ENCODE measurements around the gene C19orf44. TPM values are rescaled to one million over a fixed set of nuclear protein-coding genes. Genes with fewer than 3 reads are reported as not detected.

C19orf44 gene
- total and polyA plus RNA-seq, 12 donors = 3.2 to 12.1 (median 5.6) TPM

- Histone ChIP-seq H3K4me1 (replicated peaks in 1 of 2) (peaks cover 39 to 54% of the 10 kb centered on the region in 2 donors), H3K4me3 (no peak overlapping the region), H3K36me3 (replicated peaks in 1 of 2) (no peaks in the 10 kb centered on the region), H3K9me3 (replicated peaks in 1 of 3) (no peaks in the 10 kb centered on the region), H3K27ac (no peak overlapping the region), H3K27me3 (no peaks in the 10 kb centered on the region)
- intact Hi-C loops (cut with DNase I) = no loop called here
- TF ChIP-seq POLR2A (IDR thresholded peaks at IDR 0.05) = no peak
- no peak for TF ChIP-seq CTCF (IDR thresholded peaks at IDR 0.05)
- 76 to 89% (median 86%) methylated on average over 8 of the region's 8 CpGs for WGBS, 4 donors
- DNase-seq = no peak
These were observed 35.7 kb upstream of the C19orf44 start for GRCh38 chr19:16460454-16460853.

- Histone ChIP-seq H3K4me1 (replicated peaks in 1 of 2) (peaks cover 39 to 48% of the 10 kb centered on the region in 2 donors), H3K4me3 (no peak overlapping the region), H3K36me3 (replicated peaks in 1 of 2) (no peaks in the 10 kb centered on the region), H3K27me3 (no peaks in the 10 kb centered on the region), H3K9me3 (replicated peaks in 1 of 3) (no peaks in the 10 kb centered on the region), H3K27ac (peak overlapping the region in 2 of 5 donors; percentile 68 to 74)
- no peak for TF ChIP-seq POLR2A (IDR thresholded peaks at IDR 0.05)
- no peak for TF ChIP-seq CTCF (IDR thresholded peaks at IDR 0.05)
- WGBS, 4 donors = 75 to 85% (median 79%) methylated on average over 9 of the region's 9 CpGs
- intact Hi-C loops (cut with DNase I) = no loop called here
- DNase-seq = no peak
These were observed 34.6 kb upstream of the C19orf44 start for GRCh38 chr19:16461630-16462051.

GRCh38 chr19:16462757-16463250, 33.4 kb upstream of the C19orf44 start:
- 52 to 59% (median 55%) methylated on average over 6 of the region's 6 CpGs for WGBS, 4 donors
- TF ChIP-seq CTCF (IDR thresholded peaks at IDR 0.05) (no peak), POLR2A (IDR thresholded peaks at IDR 0.05) (peak in 1 of 2 donors; percentile 74)
- intact Hi-C loops (cut with DNase I) = no loop called here
- Histone ChIP-seq H3K27ac (peak overlapping the region in 3 of 5 donors; percentile 73 to 85 (median 74)), H3K4me3 (no peak overlapping the region), H3K9me3 (replicated peaks in 1 of 3) (no peaks in the 10 kb centered on the region), H3K4me1 (replicated peaks in 1 of 2) (peaks cover 32 to 37% of the 10 kb centered on the region in 2 donors), H3K27me3 (no peaks in the 10 kb centered on the region), H3K36me3 (replicated peaks in 1 of 2) (no peaks in the 10 kb centered on the region)
- peak; percentile 50 to 91 (median 79) for DNase-seq

- intact Hi-C loops (cut with DNase I) = no loop called here
- Histone ChIP-seq H3K4me3 (no peak overlapping the region), H3K27ac (peak overlapping the region in 4 of 5 donors; percentile 33 to 85 (median 74)), H3K4me1 (replicated peaks in 1 of 2) (peaks cover 25 to 30% of the 10 kb centered on the region in 2 donors), H3K27me3 (no peaks in the 10 kb centered on the region), H3K36me3 (replicated peaks in 1 of 2) (no peaks in the 10 kb centered on the region), H3K9me3 (replicated peaks in 1 of 3) (no peaks in the 10 kb centered on the region)
- 67 to 77% (median 75%) methylated on average over 6 of the region's 6 CpGs for WGBS, 4 donors
- TF ChIP-seq POLR2A (IDR thresholded peaks at IDR 0.05) = no peak
- TF ChIP-seq CTCF (IDR thresholded peaks at IDR 0.05) = no peak
- DNase-seq = no peak
These were observed 32.7 kb upstream of the C19orf44 start for GRCh38 chr19:16463341-16463990.
